ENCODE results near the gene PRSS38. TPM values are rescaled to one million over a fixed set of nuclear protein-coding genes. Genes with fewer than 3 reads are reported as not detected.
A peak's percentile ranks its signal among the peaks of the same experiment; 100 is the strongest.

PRSS38 gene
- total RNA-seq, 1 donor from 2014 or later, result not detected

DNA sequence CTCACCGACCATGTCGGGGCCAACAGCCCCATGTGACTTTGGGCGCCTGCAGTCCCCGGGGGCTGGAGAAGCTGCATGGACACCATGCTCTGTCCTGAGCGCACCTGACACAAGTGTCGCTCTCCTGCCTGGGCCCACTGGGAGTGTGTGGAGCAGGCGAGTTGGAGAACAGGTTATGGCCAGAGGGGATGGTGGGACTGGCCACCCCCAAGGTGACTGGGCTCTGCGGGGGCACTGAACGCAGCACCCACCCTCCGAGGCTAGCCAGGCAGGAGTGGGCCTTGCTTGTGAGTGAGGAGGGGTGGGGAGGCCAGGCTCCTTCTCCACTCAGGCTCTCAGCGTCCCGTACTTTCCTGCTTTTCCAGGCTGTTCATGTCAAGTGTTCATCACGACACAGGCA is 44.7 kb upstream of the PRSS38 start:
- Histone ChIP-seq H3K27ac (ENCODE audit: low read depth, low read length) (no peak overlapping the region), H3K27me3 (ENCODE audit: control insufficient read depth in 3 of 3, insufficient read depth in 3 of 3, low read length in 3 of 3) (no peaks in the 10 kb centered on the region), H3K36me3 (ENCODE audit: control insufficient read depth in 3 of 3, insufficient read depth in 3 of 3, low read length in 3 of 3) (peaks cover 39 to 48% (median 47%) of the 10 kb centered on the region in 3 donors), H3K9ac (ENCODE audit: low read depth in 1 of 3, low read length in 3 of 3) (no peak overlapping the region), H3K4me3 (ENCODE audit: low read length in 3 of 3) (no peak overlapping the region), H3K9me3 (ENCODE audit: control insufficient read depth in 3 of 3, low read length in 3 of 3) (no peaks in the 10 kb centered on the region), H3K4me1 (ENCODE audit: control insufficient read depth in 3 of 3, insufficient read depth in 3 of 3, low read length in 3 of 3) (peaks cover 4 to 18% (median 11%) of the 10 kb centered on the region in 3 donors)

DNA sequence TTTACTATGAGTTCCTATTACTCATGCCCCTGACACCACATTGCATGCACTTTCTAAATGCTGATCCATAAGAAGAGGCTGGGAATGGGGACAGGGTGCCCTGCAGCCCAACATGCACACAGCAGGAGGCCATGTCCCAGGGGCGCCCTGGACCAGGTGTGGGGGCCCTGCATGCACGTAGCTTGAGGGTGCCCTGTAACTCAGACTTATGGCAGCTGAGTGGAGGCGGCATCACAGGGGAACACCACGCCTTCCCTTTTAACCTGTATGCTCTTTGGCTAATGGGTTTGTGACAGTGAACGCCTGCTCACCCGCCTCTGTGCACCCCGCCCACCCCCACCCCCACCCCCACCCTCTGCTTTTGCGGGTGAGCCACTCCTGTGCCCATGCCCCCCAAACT is 44.1 kb upstream of the PRSS38 start:
- Histone ChIP-seq H3K9ac (ENCODE audit: low read depth in 1 of 3, low read length in 3 of 3) (no peak overlapping the region), H3K27me3 (ENCODE audit: control insufficient read depth in 3 of 3, insufficient read depth in 3 of 3, low read length in 3 of 3) (no peaks in the 10 kb centered on the region), H3K4me3 (ENCODE audit: low read length in 3 of 3) (no peak overlapping the region), H3K36me3 (ENCODE audit: control insufficient read depth in 3 of 3, insufficient read depth in 3 of 3, low read length in 3 of 3) (peaks cover 39 to 51% (median 51%) of the 10 kb centered on the region in 3 donors), H3K27ac (ENCODE audit: low read depth, low read length) (no peak overlapping the region), H3K9me3 (ENCODE audit: control insufficient read depth in 3 of 3, low read length in 3 of 3) (no peaks in the 10 kb centered on the region), H3K4me1 (ENCODE audit: control insufficient read depth in 3 of 3, insufficient read depth in 3 of 3, low read length in 3 of 3) (peaks cover 4 to 18% (median 13%) of the 10 kb centered on the region in 3 donors)

DNA sequence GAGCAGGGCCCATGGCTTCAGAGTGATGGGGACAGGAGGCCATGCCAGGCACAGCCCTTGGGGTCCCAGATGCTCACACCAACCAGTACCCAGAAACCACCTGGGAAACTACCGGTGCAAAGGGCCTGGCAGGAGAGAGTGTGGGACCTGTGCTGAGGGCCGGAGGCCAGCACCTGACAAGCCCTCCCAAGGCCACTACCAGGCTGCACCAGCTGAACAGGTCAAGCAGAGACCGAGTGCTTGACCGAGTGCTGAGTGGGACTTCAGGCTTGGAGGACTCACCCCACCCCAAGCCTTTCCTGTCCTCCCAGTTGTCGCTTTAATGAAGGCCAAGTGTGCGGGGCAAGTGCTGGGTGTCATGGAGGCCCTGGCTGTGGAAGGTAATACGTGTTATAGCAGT is 43.7 kb upstream of the PRSS38 start:
- Histone ChIP-seq H3K27me3 (ENCODE audit: control insufficient read depth in 3 of 3, insufficient read depth in 3 of 3, low read length in 3 of 3) (no peaks in the 10 kb centered on the region), H3K4me3 (ENCODE audit: low read length in 3 of 3) (no peak overlapping the region), H3K9ac (ENCODE audit: low read depth in 1 of 3, low read length in 3 of 3) (no peak overlapping the region), H3K27ac (ENCODE audit: low read depth, low read length) (no peak overlapping the region), H3K36me3 (ENCODE audit: control insufficient read depth in 3 of 3, insufficient read depth in 3 of 3, low read length in 3 of 3) (peaks cover 38 to 51% (median 49%) of the 10 kb centered on the region in 3 donors), H3K4me1 (ENCODE audit: control insufficient read depth in 3 of 3, insufficient read depth in 3 of 3, low read length in 3 of 3) (peaks cover 4 to 17% (median 13%) of the 10 kb centered on the region in 3 donors), H3K9me3 (ENCODE audit: control insufficient read depth in 3 of 3, low read length in 3 of 3) (no peaks in the 10 kb centered on the region)

DNA sequence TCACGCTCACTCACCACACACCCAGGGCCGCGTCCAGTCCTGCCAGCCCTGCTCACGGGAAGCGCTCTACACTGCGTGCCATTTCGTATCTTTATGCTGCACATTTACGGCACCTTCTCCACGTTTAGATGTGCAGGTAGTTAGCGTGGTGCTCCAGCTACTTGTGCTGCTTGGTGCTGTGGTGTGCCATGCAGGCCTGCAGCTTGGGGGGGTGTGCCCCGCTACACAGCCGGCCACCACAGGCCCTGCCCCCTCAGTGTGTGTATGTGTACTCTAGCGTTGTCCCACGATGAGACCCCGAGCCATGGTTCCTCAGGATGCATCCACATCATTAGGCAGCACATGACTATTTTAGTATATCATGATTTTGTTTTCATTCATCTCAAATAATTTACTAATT is 41.9 kb upstream of the PRSS38 start:
- Histone ChIP-seq H3K36me3 (ENCODE audit: control insufficient read depth in 3 of 3, insufficient read depth in 3 of 3, low read length in 3 of 3) (peaks cover 21 to 35% (median 32%) of the 10 kb centered on the region in 3 donors), H3K4me3 (ENCODE audit: low read length in 3 of 3) (no peak overlapping the region), H3K4me1 (ENCODE audit: control insufficient read depth in 3 of 3, insufficient read depth in 3 of 3, low read length in 3 of 3) (peaks cover 3 to 17% (median 12%) of the 10 kb centered on the region in 3 donors), H3K27ac (ENCODE audit: low read depth, low read length) (no peak overlapping the region), H3K9me3 (ENCODE audit: control insufficient read depth in 3 of 3, low read length in 3 of 3) (no peaks in the 10 kb centered on the region), H3K9ac (ENCODE audit: low read depth in 1 of 3, low read length in 3 of 3) (no peak overlapping the region), H3K27me3 (ENCODE audit: control insufficient read depth in 3 of 3, insufficient read depth in 3 of 3, low read length in 3 of 3) (no peaks in the 10 kb centered on the region)

DNA sequence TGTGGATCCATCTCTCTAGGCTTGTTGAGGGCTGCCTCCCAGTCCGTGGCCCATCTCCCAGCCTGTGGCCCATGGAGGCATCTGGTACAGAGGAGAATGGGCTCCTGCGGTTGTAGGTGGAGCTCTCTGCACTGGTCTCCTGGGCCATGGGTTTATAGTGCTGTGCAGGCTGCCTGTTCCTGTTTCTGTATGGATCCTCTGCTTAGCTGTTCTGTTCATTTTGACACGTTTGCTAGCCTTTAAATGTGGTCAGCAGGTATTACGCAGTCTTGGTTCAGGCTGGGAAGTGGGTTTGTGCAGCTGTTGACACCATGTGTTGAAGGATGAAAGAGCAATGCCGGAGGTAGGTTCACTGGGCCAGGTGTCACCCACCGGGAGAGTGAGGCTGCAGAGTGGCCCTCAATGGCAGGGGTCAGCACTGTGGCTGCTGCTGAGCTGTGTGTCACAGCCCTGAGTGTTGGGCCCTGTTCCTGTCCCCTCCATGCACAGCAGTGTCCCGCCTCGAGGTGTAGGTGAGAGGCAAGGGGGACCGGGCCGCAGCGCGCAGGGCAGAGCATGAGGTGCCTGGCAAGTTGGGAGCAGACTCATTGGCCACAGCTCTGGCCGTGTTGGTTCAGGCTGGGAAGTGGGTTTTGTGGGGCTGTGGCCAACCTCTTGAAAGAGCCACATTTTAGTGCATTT is 41.3 kb upstream of the PRSS38 start:
- Histone ChIP-seq H3K36me3 (ENCODE audit: control insufficient read depth in 3 of 3, insufficient read depth in 3 of 3, low read length in 3 of 3) (peaks cover 15 to 29% (median 26%) of the 10 kb centered on the region in 3 donors), H3K9ac (ENCODE audit: low read depth in 1 of 3, low read length in 3 of 3) (peak overlapping the region in 1 of 3 donors; percentile 20), H3K27ac (ENCODE audit: low read depth, low read length) (no peak overlapping the region)

DNA sequence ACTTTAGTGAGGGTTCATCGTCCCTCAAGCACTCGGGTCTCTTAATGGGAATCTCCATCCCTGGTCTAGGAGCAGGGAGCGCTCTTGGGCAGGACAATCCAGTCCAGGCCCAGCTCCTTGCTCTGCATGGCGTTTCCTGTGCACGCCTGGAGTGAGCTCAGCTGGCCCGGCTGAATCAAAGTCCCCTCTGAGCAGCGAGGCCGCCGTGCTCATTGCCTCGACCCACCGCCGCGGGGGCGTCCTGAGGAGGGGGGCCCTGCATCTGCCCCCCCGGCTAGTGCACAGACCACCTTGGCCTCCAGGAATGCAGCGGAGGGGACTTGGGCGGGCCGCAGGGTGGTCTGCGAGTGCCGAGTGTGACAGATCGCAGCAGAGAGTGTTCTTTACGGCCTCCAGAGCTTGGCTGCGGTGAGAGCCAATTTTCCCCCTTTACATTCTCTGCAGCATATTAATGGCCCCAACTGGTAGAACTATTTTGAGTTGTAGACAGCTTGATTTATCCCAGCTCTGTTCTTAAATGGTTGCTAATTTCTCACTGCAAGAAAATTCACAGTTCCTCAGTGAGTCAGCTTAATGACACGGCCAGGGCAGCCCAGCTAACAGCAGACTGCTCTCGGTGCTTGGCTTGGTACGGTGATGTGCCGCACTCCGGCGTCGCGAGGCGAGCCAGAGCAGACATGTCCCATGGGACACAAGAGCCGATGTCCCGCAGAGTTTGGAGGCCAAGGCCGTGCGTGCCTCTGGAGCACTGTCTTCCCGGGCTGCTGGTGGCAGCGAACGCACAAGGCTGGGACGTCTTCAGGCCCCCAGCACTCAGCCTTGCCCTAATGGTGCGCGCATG is 40.4 kb upstream of the PRSS38 start:
- Histone ChIP-seq H3K9me3 (ENCODE audit: control insufficient read depth in 3 of 3, low read length in 3 of 3) (no peaks in the 10 kb centered on the region), H3K36me3 (ENCODE audit: control insufficient read depth in 3 of 3, insufficient read depth in 3 of 3, low read length in 3 of 3) (peaks cover 8 to 25% (median 19%) of the 10 kb centered on the region in 3 donors), H3K4me1 (ENCODE audit: control insufficient read depth in 3 of 3, insufficient read depth in 3 of 3, low read length in 3 of 3) (peaks cover 13 to 25% (median 19%) of the 10 kb centered on the region in 3 donors), H3K4me3 (ENCODE audit: low read length in 3 of 3) (no peak overlapping the region), H3K9ac (ENCODE audit: low read depth in 1 of 3, low read length in 3 of 3) (no peak overlapping the region), H3K27ac (ENCODE audit: low read depth, low read length) (no peak overlapping the region), H3K27me3 (ENCODE audit: control insufficient read depth in 3 of 3, insufficient read depth in 3 of 3, low read length in 3 of 3) (no peaks in the 10 kb centered on the region)

More for the DNA sequence above, 41.3 kb upstream of the PRSS38 start:
- H3K4me3 ChIP-seq (ENCODE audit: low read length in 3 of 3), result no peak overlapping the region
- peaks cover 8 to 19% (median 19%) of the 10 kb centered on the region in 3 donors for H3K4me1 ChIP-seq (ENCODE audit: control insufficient read depth in 3 of 3, insufficient read depth in 3 of 3, low read length in 3 of 3)
- no peaks in the 10 kb centered on the region for H3K27me3 ChIP-seq (ENCODE audit: control insufficient read depth in 3 of 3, insufficient read depth in 3 of 3, low read length in 3 of 3)
- H3K9me3 ChIP-seq (ENCODE audit: control insufficient read depth in 3 of 3, low read length in 3 of 3), result no peaks in the 10 kb centered on the region

DNA sequence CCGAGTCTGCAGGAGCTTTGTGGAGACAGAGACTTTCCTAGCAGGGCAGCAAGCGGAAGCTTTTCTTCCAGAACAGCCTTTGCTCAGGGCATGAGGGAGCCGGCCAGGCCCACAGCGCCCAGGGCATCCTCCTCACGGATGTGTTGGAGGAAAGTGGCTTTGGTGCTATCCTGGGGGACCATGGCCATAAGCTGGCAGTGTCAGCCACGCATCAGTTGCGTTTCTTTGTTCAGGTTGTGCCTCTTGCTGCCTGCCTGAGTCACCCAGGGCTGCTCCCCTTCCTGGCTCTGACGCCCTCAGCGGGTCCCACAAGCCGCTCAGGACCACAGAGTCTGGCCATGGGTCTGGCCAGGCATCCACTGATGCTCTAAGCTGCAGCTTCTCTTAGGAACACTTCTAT is 39.6 kb upstream of the PRSS38 start:
- Histone ChIP-seq H3K27me3 (ENCODE audit: control insufficient read depth in 3 of 3, insufficient read depth in 3 of 3, low read length in 3 of 3) (no peaks in the 10 kb centered on the region), H3K36me3 (ENCODE audit: control insufficient read depth in 3 of 3, insufficient read depth in 3 of 3, low read length in 3 of 3) (peaks cover 6 to 21% (median 15%) of the 10 kb centered on the region in 3 donors), H3K4me1 (ENCODE audit: control insufficient read depth in 3 of 3, insufficient read depth in 3 of 3, low read length in 3 of 3) (peaks cover 13 to 25% (median 19%) of the 10 kb centered on the region in 3 donors), H3K9me3 (ENCODE audit: control insufficient read depth in 3 of 3, low read length in 3 of 3) (no peaks in the 10 kb centered on the region), H3K9ac (ENCODE audit: low read depth in 1 of 3, low read length in 3 of 3) (no peak overlapping the region), H3K4me3 (ENCODE audit: low read length in 3 of 3) (no peak overlapping the region), H3K27ac (ENCODE audit: low read depth, low read length) (no peak overlapping the region)

DNA sequence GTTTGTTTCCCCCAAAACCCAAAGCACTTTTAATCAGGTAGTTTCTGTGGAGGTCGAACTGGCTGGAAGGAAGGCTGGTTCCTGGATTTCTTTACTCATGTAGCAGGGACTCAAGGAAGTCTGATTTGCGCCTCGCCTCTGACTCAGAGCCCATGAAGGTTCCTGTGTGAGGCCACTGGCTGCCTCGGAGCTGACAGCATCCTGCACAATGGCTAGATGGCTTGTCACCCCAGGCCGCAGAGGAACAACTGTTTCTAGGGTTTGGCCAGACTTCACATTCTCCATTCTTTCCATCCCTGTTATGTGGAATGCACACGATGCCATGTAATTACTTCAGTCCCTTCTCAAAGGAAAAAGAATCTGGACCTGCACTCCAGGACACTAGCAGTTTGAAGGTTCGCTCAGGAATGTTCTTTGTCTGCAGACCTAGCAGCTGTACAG is 39.1 kb upstream of the PRSS38 start:
- H3K4me3 ChIP-seq (ENCODE audit: low read length in 3 of 3), result no peak overlapping the region
- peaks cover 13 to 25% (median 19%) of the 10 kb centered on the region in 3 donors for H3K4me1 ChIP-seq (ENCODE audit: control insufficient read depth in 3 of 3, insufficient read depth in 3 of 3, low read length in 3 of 3)
- H3K36me3 ChIP-seq (ENCODE audit: control insufficient read depth in 3 of 3, insufficient read depth in 3 of 3, low read length in 3 of 3), result peaks cover 5 to 20% (median 15%) of the 10 kb centered on the region in 3 donors
- no peaks in the 10 kb centered on the region for H3K27me3 ChIP-seq (ENCODE audit: control insufficient read depth in 3 of 3, insufficient read depth in 3 of 3, low read length in 3 of 3)
- H3K9ac ChIP-seq (ENCODE audit: low read depth in 1 of 3, low read length in 3 of 3), result no peak overlapping the region
- no peak overlapping the region for H3K27ac ChIP-seq (ENCODE audit: low read depth, low read length)
- no peaks in the 10 kb centered on the region for H3K9me3 ChIP-seq (ENCODE audit: control insufficient read depth in 3 of 3, low read length in 3 of 3)

DNA sequence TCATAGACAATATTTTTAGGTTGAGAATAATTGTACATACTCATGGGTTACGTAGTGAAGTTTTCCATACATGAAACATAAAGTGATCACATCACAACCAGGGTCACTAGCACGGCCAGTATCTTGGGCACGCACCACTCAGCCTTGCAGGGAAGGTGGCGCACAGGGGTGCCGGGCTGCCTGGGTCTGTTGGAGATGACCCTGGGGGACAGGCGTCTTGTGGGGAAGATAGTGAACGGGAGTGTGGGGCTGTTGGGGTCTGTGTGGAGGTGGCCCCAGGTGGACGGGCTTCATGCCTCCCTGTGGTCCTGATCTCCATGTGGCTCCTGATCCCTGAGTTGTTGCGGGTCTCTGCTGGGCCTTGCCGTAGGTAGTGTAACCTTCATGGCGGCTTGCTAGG is 38.3 kb upstream of the PRSS38 start:
- no peak overlapping the region for H3K27ac ChIP-seq (ENCODE audit: low read depth, low read length)
- peaks cover 5 to 18% (median 15%) of the 10 kb centered on the region in 3 donors for H3K36me3 ChIP-seq (ENCODE audit: control insufficient read depth in 3 of 3, insufficient read depth in 3 of 3, low read length in 3 of 3)
- H3K4me3 ChIP-seq (ENCODE audit: low read length in 3 of 3), result no peak overlapping the region
- H3K27me3 ChIP-seq (ENCODE audit: control insufficient read depth in 3 of 3, insufficient read depth in 3 of 3, low read length in 3 of 3), result no peaks in the 10 kb centered on the region
- no peaks in the 10 kb centered on the region for H3K9me3 ChIP-seq (ENCODE audit: control insufficient read depth in 3 of 3, low read length in 3 of 3)
- no peak overlapping the region for H3K9ac ChIP-seq (ENCODE audit: low read depth in 1 of 3, low read length in 3 of 3)
- peaks cover 13 to 25% (median 19%) of the 10 kb centered on the region in 3 donors for H3K4me1 ChIP-seq (ENCODE audit: control insufficient read depth in 3 of 3, insufficient read depth in 3 of 3, low read length in 3 of 3)

DNA sequence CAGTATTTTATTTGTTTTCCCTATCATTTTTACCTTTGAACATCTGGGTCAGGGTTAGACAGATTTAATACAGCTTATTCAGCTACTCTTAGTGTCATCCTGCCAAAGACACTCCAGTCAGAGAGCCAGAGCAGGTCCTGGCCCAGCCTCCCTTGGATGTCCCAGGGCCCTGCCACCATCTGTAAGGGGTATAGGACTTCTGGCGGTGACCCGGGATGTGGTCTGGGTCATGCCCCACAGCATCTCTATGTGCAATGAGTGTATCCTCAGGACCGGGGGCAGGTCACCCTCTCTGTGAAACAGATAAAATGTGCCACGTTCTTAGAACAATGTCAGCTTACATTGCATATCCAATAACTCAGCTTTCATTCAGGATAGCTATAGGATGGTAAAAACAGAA is 37.8 kb upstream of the PRSS38 start:
- Histone ChIP-seq H3K36me3 (ENCODE audit: control insufficient read depth in 3 of 3, insufficient read depth in 3 of 3, low read length in 3 of 3) (peaks cover 5 to 20% (median 15%) of the 10 kb centered on the region in 3 donors), H3K9me3 (ENCODE audit: control insufficient read depth in 3 of 3, low read length in 3 of 3) (no peaks in the 10 kb centered on the region), H3K4me1 (ENCODE audit: control insufficient read depth in 3 of 3, insufficient read depth in 3 of 3, low read length in 3 of 3) (peaks cover 13 to 25% (median 19%) of the 10 kb centered on the region in 3 donors), H3K27me3 (ENCODE audit: control insufficient read depth in 3 of 3, insufficient read depth in 3 of 3, low read length in 3 of 3) (no peaks in the 10 kb centered on the region), H3K27ac (ENCODE audit: low read depth, low read length) (no peak overlapping the region), H3K4me3 (ENCODE audit: low read length in 3 of 3) (no peak overlapping the region), H3K9ac (ENCODE audit: low read depth in 1 of 3, low read length in 3 of 3) (no peak overlapping the region)
